Measurements from ENCODE around the gene ABCC11.

ABCC11 gene

GRCh38 chr16:48272837-48273421, 25.6 kb upstream of the ABCC11 start:
- no peak for TF ChIP-seq GATA2 (IDR thresholded peaks at IDR 0.05; ENCODE audit: low read depth, low read length)
- no peak for TF ChIP-seq GATA3 (IDR thresholded peaks at IDR 0.05; ENCODE audit: low read depth, low read length)

GRCh38 chr16:48271728-48272127, 24.4 kb upstream of the ABCC11 start:
- TF ChIP-seq GATA2 (IDR thresholded peaks at IDR 0.05; ENCODE audit: low read depth, low read length), result no peak
- TF ChIP-seq GATA3 (IDR thresholded peaks at IDR 0.05; ENCODE audit: low read depth, low read length), result no peak

- TF ChIP-seq GATA3 (IDR thresholded peaks at IDR 0.05; ENCODE audit: low read depth, low read length) (no peak), GATA2 (IDR thresholded peaks at IDR 0.05; ENCODE audit: low read depth, low read length) (no peak)
Observed at GRCh38 chr16:48269011-48269410, 21.7 kb upstream of the ABCC11 start.

GRCh38 chr16:48262631-48263030, 15.3 kb upstream of the ABCC11 start:
- TF ChIP-seq GATA2 (IDR thresholded peaks at IDR 0.05; ENCODE audit: low read depth, low read length) (no peak), GATA3 (IDR thresholded peaks at IDR 0.05; ENCODE audit: low read depth, low read length) (no peak)

GRCh38 chr16:48261569-48261968, 14.2 kb upstream of the ABCC11 start:
- TF ChIP-seq GATA2 (IDR thresholded peaks at IDR 0.05; ENCODE audit: low read depth, low read length) (no peak), GATA3 (IDR thresholded peaks at IDR 0.05; ENCODE audit: low read depth, low read length) (no peak)

- TF ChIP-seq GATA3 (IDR thresholded peaks at IDR 0.05; ENCODE audit: low read depth, low read length) (no peak), GATA2 (IDR thresholded peaks at IDR 0.05; ENCODE audit: low read depth, low read length) (no peak)
Observed at GRCh38 chr16:48256579-48257177, 9.3 kb upstream of the ABCC11 start.

GRCh38 chr16:48252013-48252412, 4.7 kb upstream of the ABCC11 start:
- no peak for TF ChIP-seq GATA2 (IDR thresholded peaks at IDR 0.05; ENCODE audit: low read depth, low read length)
- no peak for TF ChIP-seq GATA3 (IDR thresholded peaks at IDR 0.05; ENCODE audit: low read depth, low read length)

GRCh38 chr16:48250520-48251278, 3.4 kb upstream of the ABCC11 start:
- TF ChIP-seq GATA3 (IDR thresholded peaks at IDR 0.05; ENCODE audit: low read depth, low read length), result no peak
- TF ChIP-seq GATA2 (IDR thresholded peaks at IDR 0.05; ENCODE audit: low read depth, low read length), result no peak

GRCh38 chr16:48246066-48246465, 1.3 kb downstream of the ABCC11 start:
- no peak for TF ChIP-seq GATA2 (IDR thresholded peaks at IDR 0.05; ENCODE audit: low read depth, low read length)
- no peak for TF ChIP-seq GATA3 (IDR thresholded peaks at IDR 0.05; ENCODE audit: low read depth, low read length)

- TF ChIP-seq GATA3 (IDR thresholded peaks at IDR 0.05; ENCODE audit: low read depth, low read length), result no peak
- TF ChIP-seq GATA2 (IDR thresholded peaks at IDR 0.05; ENCODE audit: low read depth, low read length), result no peak
Observed at GRCh38 chr16:48244863-48245195, 2.5 kb downstream of the ABCC11 start.

GRCh38 chr16:48244080-48244862, 3.1 kb downstream of the ABCC11 start, which contains the start of gene LONP2:
Gene LONP2, plus strand, starts transcription at chr16:48244300. Its CDS starts 89 bp downstream, at chr16:48244389.
- TF ChIP-seq GATA2 (IDR thresholded peaks at IDR 0.05; ENCODE audit: low read depth, low read length) (no peak), GATA3 (IDR thresholded peaks at IDR 0.05; ENCODE audit: low read depth, low read length) (no peak)

- no peak for TF ChIP-seq GATA3 (IDR thresholded peaks at IDR 0.05; ENCODE audit: low read depth, low read length)
- TF ChIP-seq GATA2 (IDR thresholded peaks at IDR 0.05; ENCODE audit: low read depth, low read length), result no peak
Observed at GRCh38 chr16:48236286-48236685, 11.1 kb downstream of the ABCC11 start.

GRCh38 chr16:48235556-48236136, 11.7 kb downstream of the ABCC11 start:
- TF ChIP-seq GATA2 (IDR thresholded peaks at IDR 0.05; ENCODE audit: low read depth, low read length), result no peak
- TF ChIP-seq GATA3 (IDR thresholded peaks at IDR 0.05; ENCODE audit: low read depth, low read length), result no peak

- TF ChIP-seq GATA2 (IDR thresholded peaks at IDR 0.05; ENCODE audit: low read depth, low read length) (no peak), GATA3 (IDR thresholded peaks at IDR 0.05; ENCODE audit: low read depth, low read length) (no peak)
Observed at GRCh38 chr16:48235058-48235555, 12.2 kb downstream of the ABCC11 start.

All from SH-SY5Y (cell line).